GM10266 (cell line): Measurements from ENCODE around the gene RCSD1.

Experiments
- DNase-seq: peaks from one replicate; pipeline ENCODE4 v3.0.0; 2012; ENCODE audit errors: extremely low spot score
- CTCF ChIP-seq: IDR thresholded peaks from 2 replicates; pipeline ENCODE4 v1.5.1; 2012; ENCODE audit warnings: mild to moderate bottlenecking, low read depth; ENCODE audit not compliant: control insufficient read depth, insufficient read depth; ENCODE audit errors: missing control alignments

Gene RCSD1

GRCh38 chr1:167749741-167750140 lies 119.7 kb downstream of the RCSD1 start:
- no peak for DNase-seq
- TF ChIP-seq CTCF = no peak

DNA sequence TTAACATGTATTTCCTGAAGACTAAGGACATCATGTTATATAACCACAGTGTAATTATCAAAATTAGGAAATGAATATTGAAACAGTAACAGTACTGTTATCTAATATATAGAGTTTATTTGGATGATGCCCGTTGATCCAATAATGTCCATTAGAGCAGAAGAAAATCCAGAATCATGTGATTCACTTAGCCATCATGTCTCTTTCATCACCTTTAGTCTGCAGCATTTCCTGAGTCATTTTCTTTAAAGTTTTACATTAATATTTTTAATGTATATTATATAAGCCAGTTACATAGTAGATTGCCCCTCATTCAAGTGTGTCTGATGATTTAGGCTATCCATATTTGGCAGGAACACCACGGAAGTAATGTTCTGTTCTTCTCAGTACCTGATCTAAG lies 120.6 kb downstream of the RCSD1 start:
- no peak for DNase-seq
- TF ChIP-seq CTCF = no peak

DNA sequence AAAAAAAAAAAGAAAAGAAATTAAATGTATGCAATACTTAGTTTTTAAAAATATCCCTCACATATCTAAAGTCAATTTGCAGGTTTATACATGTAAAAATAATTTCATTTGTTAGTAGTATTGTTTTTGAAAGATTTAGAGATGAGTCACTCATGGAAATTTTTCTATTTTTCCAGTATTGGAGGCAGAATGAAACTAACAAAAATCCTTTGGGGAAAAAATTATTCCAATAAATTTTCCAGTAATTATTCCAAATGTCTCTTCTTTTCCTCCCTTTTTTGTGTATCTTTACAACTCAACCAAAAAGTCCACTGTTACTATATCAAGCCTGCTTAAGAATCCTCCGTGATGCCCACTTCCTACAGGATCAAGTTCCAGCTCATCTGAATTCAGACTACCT lies 121.6 kb downstream of the RCSD1 start:
- no peak for TF ChIP-seq CTCF
- DNase-seq = no peak

GRCh38 chr1:167752219-167752985 lies 122.4 kb downstream of the RCSD1 start:
- no peak for TF ChIP-seq CTCF
- no peak for DNase-seq

- TF ChIP-seq CTCF = no peak
- DNase-seq = no peak
Measured at GRCh38 chr1:167755654-167756053, 125.6 kb downstream of the RCSD1 start.
